GM21367 (cell line): ENCODE measurements around the gene ZNF792.
"Not testable (repeated sequence)": the region's sequence is repeated elsewhere in the genome, so short reads cannot be mapped to it uniquely, and the experiment has no call there.

ENCODE experiments used
- ATAC-seq: cut with Tn5 transposase; IDR thresholded peaks from one replicate; pipeline ENCODE4 v1.9.1; 2021; ENCODE audit not compliant: unreplicated experiment

ZNF792 gene

GRCh38 chr19:34972163-34972705 lies 8.2 kb upstream of the ZNF792 start:
- no peak for ATAC-seq

GRCh38 chr19:34970185-34970780 lies 6.3 kb upstream of the ZNF792 start:
- ATAC-seq: not testable (repeated sequence)

- ATAC-seq: no peak
Measured at GRCh38 chr19:34969721-34970120, 5.7 kb upstream of the ZNF792 start.

- ATAC-seq: no peak
Measured at GRCh38 chr19:34967551-34967950, 3.5 kb upstream of the ZNF792 start.

GRCh38 chr19:34965505-34965904 lies 1.5 kb upstream of the ZNF792 start:
- not testable (repeated sequence) for ATAC-seq

GRCh38 chr19:34964598-34964997 lies 569 bp upstream of the ZNF792 start:
- no peak for ATAC-seq

GRCh38 chr19:34962687-34963572 lies 1.1 kb downstream of the ZNF792 start:
- ATAC-seq: no peak

GRCh38 chr19:34961775-34962686 lies 2.0 kb downstream of the ZNF792 start:
- no peak for ATAC-seq

GRCh38 chr19:34960940-34961679 lies 2.9 kb downstream of the ZNF792 start:
- ATAC-seq: no peak

- ATAC-seq: no peak
Measured at GRCh38 chr19:34960103-34960805, 3.8 kb downstream of the ZNF792 start.

- ATAC-seq: no peak
Measured at GRCh38 chr19:34959021-34959420, 5.0 kb downstream of the ZNF792 start.

GRCh38 chr19:34957830-34958751 lies 5.9 kb downstream of the ZNF792 start:
- no peak for ATAC-seq

GRCh38 chr19:34953092-34953491 lies 10.9 kb downstream of the ZNF792 start:
- ATAC-seq: no peak

GRCh38 chr19:34943861-34944573 lies 20.0 kb downstream of the ZNF792 start:
- ATAC-seq: no peak

- ATAC-seq: no peak
Measured at GRCh38 chr19:34938886-34939285, 25.1 kb downstream of the ZNF792 start.

GRCh38 chr19:34936184-34936583 lies 27.8 kb downstream of the ZNF792 start:
- ATAC-seq: no peak

- no peak for ATAC-seq
Measured at GRCh38 chr19:34932494-34932893, 31.5 kb downstream of the ZNF792 start.
